Measurements from ENCODE around the gene GALNT16.

- TF ChIP-seq CTCF (IDR thresholded peaks at IDR 0.05; ENCODE audit: low read depth, low read length, poor library complexity, severe bottlenecking) (no peak), EZH2phosphoT487 (IDR thresholded peaks at IDR 0.05; ENCODE audit: borderline replicate concordance, low read length) (no peak)
These were observed 54.4 kb downstream of the GALNT16 start for GRCh38 chr14:69314327-69314726.

All from DOHH2 (cell line).